ENCODE measurements around the gene CBR3.

The CBR3 gene

GRCh38 chr21:36171741-36172331 lies 37.0 kb downstream of the CBR3 start:
- peaks cover 34 to 47% of the 10 kb centered on the region in 2 donors for H3K36me3 Mint-ChIP-seq
- no peak for DNase-seq
- H3K27me3 Mint-ChIP-seq: no peaks in the 10 kb centered on the region
- H3K9me3 Mint-ChIP-seq: no peaks in the 10 kb centered on the region
- ATAC-seq (replicated peaks): peak in 1 of 2 donors; percentile 25
- peaks cover 17 to 22% of the 10 kb centered on the region in 2 donors for H3K4me1 Mint-ChIP-seq
- peak overlapping the region; percentile 75 for H3K27ac Mint-ChIP-seq
- H3K4me3 Mint-ChIP-seq: no peak overlapping the region

- Mint-ChIP-seq H3K4me1 (peaks cover 17 to 25% of the 10 kb centered on the region in 2 donors), H3K9me3 (no peaks in the 10 kb centered on the region), H3K27ac (peak overlapping the region; percentile 9), H3K27me3 (no peaks in the 10 kb centered on the region), H3K4me3 (no peak overlapping the region), H3K36me3 (peaks cover 25 to 40% of the 10 kb centered on the region in 2 donors)
- ATAC-seq (replicated peaks): no peak
- DNase-seq: no peak
These were observed 39.9 kb downstream of the CBR3 start for GRCh38 chr21:36174780-36175179.

GRCh38 chr21:36175771-36176565 lies 41.1 kb downstream of the CBR3 start:
- DNase-seq (no peak), ATAC-seq (replicated peaks) (no peak)
- Mint-ChIP-seq H3K27ac (peak overlapping the region; percentile 68), H3K27me3 (no peaks in the 10 kb centered on the region), H3K4me3 (no peak overlapping the region), H3K9me3 (no peaks in the 10 kb centered on the region), H3K36me3 (peaks cover 23 to 38% of the 10 kb centered on the region in 2 donors), H3K4me1 (peaks cover 15 to 26% of the 10 kb centered on the region in 2 donors)

GRCh38 chr21:36178349-36178748 lies 43.5 kb downstream of the CBR3 start:
- no peak for ATAC-seq (replicated peaks)
- Mint-ChIP-seq H3K9me3 (no peaks in the 10 kb centered on the region), H3K4me3 (no peak overlapping the region), H3K27me3 (no peaks in the 10 kb centered on the region), H3K36me3 (peaks cover 22 to 40% of the 10 kb centered on the region in 2 donors), H3K27ac (no peak overlapping the region), H3K4me1 (peaks cover 26 to 36% of the 10 kb centered on the region in 2 donors)
- no peak for DNase-seq

GRCh38 chr21:36179145-36179544 lies 44.3 kb downstream of the CBR3 start:
- Mint-ChIP-seq H3K4me1 (peaks cover 29 to 44% of the 10 kb centered on the region in 2 donors), H3K9me3 (no peaks in the 10 kb centered on the region), H3K4me3 (no peak overlapping the region), H3K27me3 (no peaks in the 10 kb centered on the region), H3K27ac (no peak overlapping the region), H3K36me3 (peaks cover 24 to 44% of the 10 kb centered on the region in 2 donors)
- ATAC-seq (replicated peaks): no peak
- no peak for DNase-seq

- DNase-seq (no peak), ATAC-seq (replicated peaks) (peak; percentile 12 to 17)
- Mint-ChIP-seq H3K9me3 (no peaks in the 10 kb centered on the region), H3K4me3 (no peak overlapping the region), H3K27me3 (no peaks in the 10 kb centered on the region), H3K36me3 (peaks cover 17 to 41% of the 10 kb centered on the region in 2 donors), H3K27ac (peak overlapping the region; percentile 79), H3K4me1 (peaks cover 28 to 39% of the 10 kb centered on the region in 2 donors)
These were observed 46.1 kb downstream of the CBR3 start for GRCh38 chr21:36180963-36181362.

- Mint-ChIP-seq H3K27me3 (no peaks in the 10 kb centered on the region), H3K36me3 (peaks cover 27 to 41% of the 10 kb centered on the region in 2 donors), H3K27ac (no peak overlapping the region), H3K4me3 (no peak overlapping the region), H3K4me1 (peaks cover 33 to 46% of the 10 kb centered on the region in 2 donors), H3K9me3 (no peaks in the 10 kb centered on the region)
- ATAC-seq (replicated peaks) (peak in 1 of 2 donors; percentile 44), DNase-seq (no peak)
These were observed 48.4 kb downstream of the CBR3 start for GRCh38 chr21:36183144-36183795.

GRCh38 chr21:36184545-36184944 lies 49.7 kb downstream of the CBR3 start:
- no peak for ATAC-seq (replicated peaks)
- Mint-ChIP-seq H3K36me3 (peaks cover 24 to 37% of the 10 kb centered on the region in 2 donors), H3K27ac (no peak overlapping the region)

GRCh38 chr21:36185523-36185922 lies 50.6 kb downstream of the CBR3 start:
- H3K9me3 Mint-ChIP-seq: no peaks in the 10 kb centered on the region
- ATAC-seq (replicated peaks): no peak
- DNase-seq: no peak
- H3K4me3 Mint-ChIP-seq: no peak overlapping the region
- H3K27ac Mint-ChIP-seq: no peak overlapping the region
- H3K27me3 Mint-ChIP-seq: no peaks in the 10 kb centered on the region
- H3K4me1 Mint-ChIP-seq: peaks cover 34 to 49% of the 10 kb centered on the region in 2 donors
- peaks cover 24 to 37% of the 10 kb centered on the region in 2 donors for H3K36me3 Mint-ChIP-seq

More at GRCh38 chr21:36184545-36184944, 49.7 kb downstream of the CBR3 start:
- Mint-ChIP-seq H3K27me3 (no peaks in the 10 kb centered on the region), H3K4me3 (no peak overlapping the region), H3K9me3 (no peaks in the 10 kb centered on the region), H3K4me1 (peaks cover 34 to 49% of the 10 kb centered on the region in 2 donors)
- DNase-seq: no peak

GRCh38 chr21:36186081-36186480 lies 51.2 kb downstream of the CBR3 start:
- DNase-seq: no peak
- Mint-ChIP-seq H3K36me3 (peaks cover 26 to 39% of the 10 kb centered on the region in 2 donors), H3K27me3 (no peaks in the 10 kb centered on the region), H3K4me1 (peaks cover 33 to 46% of the 10 kb centered on the region in 2 donors), H3K4me3 (no peak overlapping the region), H3K9me3 (no peaks in the 10 kb centered on the region), H3K27ac (no peak overlapping the region)
- no peak for ATAC-seq (replicated peaks)

GRCh38 chr21:36186506-36187399 lies 51.9 kb downstream of the CBR3 start:
- Mint-ChIP-seq H3K27ac (peak overlapping the region; percentile 59), H3K36me3 (peaks cover 22 to 33% of the 10 kb centered on the region in 2 donors), H3K4me3 (no peak overlapping the region), H3K4me1 (peaks cover 29 to 39% of the 10 kb centered on the region in 2 donors), H3K27me3 (no peaks in the 10 kb centered on the region), H3K9me3 (no peaks in the 10 kb centered on the region)
- ATAC-seq (replicated peaks) (no peak), DNase-seq (no peak)

GRCh38 chr21:36188081-36188681 lies 53.3 kb downstream of the CBR3 start:
- peak overlapping the region in 1 of 2 donors; percentile 20 for H3K4me3 Mint-ChIP-seq
- H3K36me3 Mint-ChIP-seq: peaks cover 22 to 37% of the 10 kb centered on the region in 2 donors
- H3K27ac Mint-ChIP-seq: no peak overlapping the region
- no peaks in the 10 kb centered on the region for H3K27me3 Mint-ChIP-seq
- ATAC-seq (replicated peaks) (no peak), DNase-seq (no peak)
- H3K9me3 Mint-ChIP-seq: no peaks in the 10 kb centered on the region
- peaks cover 21 to 25% of the 10 kb centered on the region in 2 donors for H3K4me1 Mint-ChIP-seq

- Mint-ChIP-seq H3K4me3 (no peak overlapping the region), H3K27ac (no peak overlapping the region), H3K4me1 (peaks cover 18% of the 10 kb centered on the region in 2 donors), H3K36me3 (peaks cover 21 to 36% of the 10 kb centered on the region in 2 donors), H3K9me3 (no peaks in the 10 kb centered on the region), H3K27me3 (no peaks in the 10 kb centered on the region)
- ATAC-seq (replicated peaks) (no peak), DNase-seq (no peak)
These were observed 54.1 kb downstream of the CBR3 start for GRCh38 chr21:36188937-36189336.
